ENCODE data around the gene METTL25. TPM values are rescaled to one million over a fixed set of nuclear protein-coding genes. Genes with fewer than 3 reads are reported as not detected.

METTL25 gene
- total and polyA plus RNA-seq, 4 donors = 6.1 to 30.1 (median 13.3) TPM

Other genes starting within 250 kb of the METTL25 start
- 10 to 100 TPM; 32.8 to 43.7 TPM for gene CCDC59, start 142 bp upstream of the METTL25 start, total RNA-seq
- 10 to 100 TPM; 27.3 to 31.5 TPM for gene CCDC59, start 142 bp upstream of the METTL25 start, polyA plus RNA-seq (ENCODE audit: insufficient read length in 2 of 2)

Measured in spinal cord (tissue), 4 donors.